Lower lobe of right lung (tissue), 2 donors: ENCODE measurements around the gene RXRG. TPM values are rescaled to one million over a fixed set of nuclear protein-coding genes. Genes with fewer than 3 reads are reported as not detected.
A peak's percentile ranks its signal among the peaks of the same experiment; 100 is the strongest.

ENCODE experiments used
- ATAC-seq, 2 donors: fragments of 200-7000 bp; cut with Tn5 transposase; one replicate each; pipeline ENCODE4 v1.9.1; 2020 to 2022; ENCODE audit warnings: mild to moderate bottlenecking in 2 of 2, moderate library complexity in 2 of 2
- DNase-seq: peaks from one replicate; pipeline ENCODE4 v3.0.0-alpha.2; 2020
- H3K27ac ChIP-seq: fragments of 200-600 bp; one replicate; pipeline ENCODE4 v1.8.0; 2022
- H3K27me3 ChIP-seq: fragments of 200-600 bp; one replicate; pipeline ENCODE4 v1.8.0; 2022; ENCODE audit warnings: low read depth
- H3K36me3 ChIP-seq: fragments of 200-600 bp; one replicate; pipeline ENCODE4 v1.8.0; 2022; ENCODE audit warnings: mild to moderate bottlenecking
- H3K4me1 ChIP-seq: fragments of 200-600 bp; one replicate; pipeline ENCODE4 v1.8.0; 2022
- H3K4me3 ChIP-seq: fragments of 200-600 bp; one replicate; pipeline ENCODE4 v1.8.0; 2022; ENCODE audit warnings: mild to moderate bottlenecking
- H3K9me3 ChIP-seq: fragments of 200-600 bp; one replicate; pipeline ENCODE4 v1.8.0; 2022
- intact Hi-C: fragments of 100-400 bp; cut with DNase I; formaldehyde crosslinking; loops from one replicate; pipeline ENCODE4 v1.11.0; 2022
- total RNA-seq: library from RNA; stranded (reverse); fragmentation: NEBNext Ultra II Directional; extraction: Animal tissue kit (Norgen Biotek cat#: 25700); gene quantifications from one replicate; pipeline ENCODE4 v1.2.1, GENCODE V29; 2021
- TF ChIP-seq, protein P1 (sequence below): fragments of 200-600 bp; IDR thresholded peaks from one replicate; pipeline ENCODE4 v1.8.0; 2022; ENCODE audit warnings: antibody characterized with exemption, mild to moderate bottlenecking
- donor health status: DM: no; HTN: yes; CAD: no; lungs with severe emphysema.

The RXRG gene
- total RNA-seq, 1 donor from 2014 or later = 8.4 TPM

DNA sequence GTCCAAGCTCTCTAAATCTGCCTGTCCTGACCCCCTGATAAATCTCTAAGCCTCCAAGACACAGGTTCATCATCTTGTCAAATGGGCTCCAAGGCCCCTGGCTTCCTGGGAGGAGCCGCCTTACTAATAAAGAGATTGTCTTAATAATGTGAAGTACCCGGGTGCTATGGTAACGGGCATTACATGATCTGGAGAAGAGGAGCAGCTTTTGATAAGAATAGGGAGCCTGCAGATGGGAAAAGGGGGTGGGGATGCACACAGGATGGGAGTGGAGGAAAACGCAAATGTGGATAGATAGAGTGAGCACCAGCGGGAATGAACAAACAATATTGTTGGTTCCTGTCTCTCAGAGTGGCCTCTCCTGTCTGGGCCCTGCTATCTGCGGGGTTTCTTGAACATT, 11.9 kb upstream of the RXRG start:
- no peak for DNase-seq
- no peak for ATAC-seq
- H3K27me3 ChIP-seq = no peaks in the 10 kb centered on the region
- no peak overlapping the region for H3K27ac ChIP-seq
- H3K9me3 ChIP-seq = no peaks in the 10 kb centered on the region
- intact Hi-C loops = no loop called here
- TF ChIP-seq, protein P1, sequence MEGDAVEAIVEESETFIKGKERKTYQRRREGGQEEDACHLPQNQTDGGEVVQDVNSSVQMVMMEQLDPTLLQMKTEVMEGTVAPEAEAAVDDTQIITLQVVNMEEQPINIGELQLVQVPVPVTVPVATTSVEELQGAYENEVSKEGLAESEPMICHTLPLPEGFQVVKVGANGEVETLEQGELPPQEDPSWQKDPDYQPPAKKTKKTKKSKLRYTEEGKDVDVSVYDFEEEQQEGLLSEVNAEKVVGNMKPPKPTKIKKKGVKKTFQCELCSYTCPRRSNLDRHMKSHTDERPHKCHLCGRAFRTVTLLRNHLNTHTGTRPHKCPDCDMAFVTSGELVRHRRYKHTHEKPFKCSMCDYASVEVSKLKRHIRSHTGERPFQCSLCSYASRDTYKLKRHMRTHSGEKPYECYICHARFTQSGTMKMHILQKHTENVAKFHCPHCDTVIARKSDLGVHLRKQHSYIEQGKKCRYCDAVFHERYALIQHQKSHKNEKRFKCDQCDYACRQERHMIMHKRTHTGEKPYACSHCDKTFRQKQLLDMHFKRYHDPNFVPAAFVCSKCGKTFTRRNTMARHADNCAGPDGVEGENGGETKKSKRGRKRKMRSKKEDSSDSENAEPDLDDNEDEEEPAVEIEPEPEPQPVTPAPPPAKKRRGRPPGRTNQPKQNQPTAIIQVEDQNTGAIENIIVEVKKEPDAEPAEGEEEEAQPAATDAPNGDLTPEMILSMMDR = no peak
- H3K36me3 ChIP-seq = no peaks in the 10 kb centered on the region
- H3K4me3 ChIP-seq = no peak overlapping the region
- H3K4me1 ChIP-seq = no peaks in the 10 kb centered on the region

DNA sequence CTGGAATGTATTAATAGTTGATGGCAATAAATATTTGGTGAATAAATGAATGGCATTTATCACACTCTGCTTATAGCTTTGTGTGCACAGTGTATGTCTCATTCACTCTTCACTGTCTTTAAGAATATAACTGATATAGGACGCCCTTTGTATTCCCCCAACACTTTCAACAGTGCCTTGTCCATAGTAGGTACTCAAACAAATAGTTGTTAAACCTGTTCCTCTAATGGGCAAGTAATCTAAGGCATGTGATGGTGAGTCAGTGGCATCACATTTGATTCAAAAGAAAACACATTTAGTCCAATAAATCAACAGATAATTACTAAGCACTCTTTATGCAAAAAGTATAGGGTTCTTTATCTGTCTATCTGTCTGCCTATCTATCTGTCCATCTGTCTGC, 11.2 kb upstream of the RXRG start:
- intact Hi-C loops = no loop called here
- H3K36me3 ChIP-seq = no peaks in the 10 kb centered on the region
- H3K4me3 ChIP-seq = no peak overlapping the region
- H3K27me3 ChIP-seq = no peaks in the 10 kb centered on the region
- no peak for DNase-seq
- peak in 1 of 2 donors; percentile 21 for ATAC-seq
- TF ChIP-seq, protein P1 = no peak
- no peaks in the 10 kb centered on the region for H3K9me3 ChIP-seq
- H3K27ac ChIP-seq = no peak overlapping the region
- no peaks in the 10 kb centered on the region for H3K4me1 ChIP-seq

DNA sequence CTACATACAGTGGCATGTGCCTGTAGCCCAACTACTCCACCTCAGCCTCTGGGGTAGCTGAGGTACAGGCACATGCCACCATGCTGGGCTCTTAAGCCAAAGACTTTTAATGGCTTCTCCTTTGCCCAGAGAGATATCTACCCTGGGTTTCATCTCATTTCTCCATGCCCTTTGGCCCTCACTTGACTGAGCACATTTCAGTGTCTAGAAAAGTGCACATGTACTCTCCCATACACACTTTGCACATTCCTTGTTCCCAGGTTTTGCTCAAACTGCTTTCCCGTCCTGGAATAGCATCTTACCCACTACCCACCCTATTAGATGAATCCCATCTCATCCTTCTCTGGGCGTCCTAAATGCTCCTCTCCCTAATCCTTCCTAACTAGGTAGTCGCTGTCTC, 10.2 kb upstream of the RXRG start:
- no peaks in the 10 kb centered on the region for H3K27me3 ChIP-seq
- ATAC-seq = no peak
- no peak overlapping the region for H3K4me3 ChIP-seq
- no peaks in the 10 kb centered on the region for H3K36me3 ChIP-seq
- intact Hi-C loops = no loop called here
- no peaks in the 10 kb centered on the region for H3K9me3 ChIP-seq
- H3K4me1 ChIP-seq = no peaks in the 10 kb centered on the region
- TF ChIP-seq, protein P1 = no peak
- no peak overlapping the region for H3K27ac ChIP-seq
- no peak for DNase-seq

DNA sequence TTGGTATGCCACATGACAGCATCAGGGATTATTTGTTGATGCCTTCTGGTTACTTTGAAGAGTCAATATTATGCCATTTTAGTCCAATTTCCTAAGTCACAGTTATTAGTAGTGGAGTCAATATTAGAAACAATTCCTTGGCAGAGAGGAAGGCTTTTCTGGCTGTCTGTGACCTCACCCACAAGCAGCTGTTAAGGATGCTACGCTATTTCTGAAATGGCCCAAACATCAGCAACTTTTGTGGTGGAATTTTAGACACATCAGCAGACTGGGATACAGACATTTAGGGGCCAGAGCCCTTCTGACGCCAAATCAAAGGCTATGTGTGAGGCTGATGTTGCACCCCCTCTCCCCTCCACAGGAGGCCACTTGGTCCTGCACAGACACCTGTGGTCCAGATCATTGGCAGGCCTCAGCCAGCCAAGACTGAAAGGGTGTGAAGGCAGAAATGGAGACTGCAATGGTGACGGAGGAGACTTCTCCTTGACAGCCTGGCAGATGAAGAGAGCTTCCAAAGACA, 9.2 kb upstream of the RXRG start:
- intact Hi-C loops = no loop called here
- Histone ChIP-seq H3K27me3 (no peaks in the 10 kb centered on the region), H3K9me3 (no peaks in the 10 kb centered on the region), H3K4me1 (no peaks in the 10 kb centered on the region), H3K27ac (no peak overlapping the region), H3K4me3 (no peak overlapping the region), H3K36me3 (no peaks in the 10 kb centered on the region)
- DNase-seq (no peak), ATAC-seq (no peak)
- TF ChIP-seq, protein P1 = no peak

DNA sequence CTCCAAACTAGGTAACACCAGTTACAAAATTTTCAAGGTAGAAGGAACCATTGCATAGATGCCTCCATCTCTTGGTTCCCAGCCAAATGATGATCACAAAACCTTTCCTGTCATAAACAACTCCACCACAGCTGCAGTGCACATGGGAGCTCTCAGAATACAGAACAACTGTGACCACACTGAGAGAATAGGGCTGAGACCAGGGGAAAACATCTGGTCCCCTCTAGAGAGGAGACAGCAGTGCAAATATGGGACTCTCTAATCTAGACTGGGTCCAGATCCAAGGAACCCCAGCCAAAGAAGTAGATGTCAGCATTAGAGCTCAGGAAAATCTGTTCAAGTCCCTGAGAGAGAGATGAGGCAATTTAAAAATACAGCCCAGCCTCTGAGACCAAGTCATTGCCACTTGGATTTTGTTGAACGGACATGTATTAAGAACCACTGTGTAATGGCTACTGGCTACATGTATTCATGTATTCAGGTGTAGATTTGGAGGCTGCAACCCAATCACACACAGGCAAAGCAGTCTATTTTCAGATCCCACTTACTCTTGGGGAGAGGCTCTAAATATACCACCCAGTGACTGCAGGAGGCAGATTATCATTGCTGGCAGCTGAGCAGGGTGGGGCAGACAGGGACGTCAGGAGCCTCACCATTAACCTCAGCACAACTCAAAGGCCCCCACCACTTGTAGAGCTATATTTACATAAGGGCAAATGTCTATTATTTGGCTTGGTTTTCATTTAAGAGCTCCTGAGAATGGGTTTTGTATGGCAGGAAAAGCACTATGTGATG, 7.6 kb upstream of the RXRG start:
- no peaks in the 10 kb centered on the region for H3K9me3 ChIP-seq
- H3K36me3 ChIP-seq = no peaks in the 10 kb centered on the region
- TF ChIP-seq, protein P1 = no peak
- DNase-seq = no peak
- no peak overlapping the region for H3K4me3 ChIP-seq
- no peak for ATAC-seq
- intact Hi-C loops = no loop called here
- no peaks in the 10 kb centered on the region for H3K4me1 ChIP-seq
- no peaks in the 10 kb centered on the region for H3K27me3 ChIP-seq
- H3K27ac ChIP-seq = no peak overlapping the region
